RKO (cell line): Measurements from ENCODE around the gene HSD17B11.
"Not testable (repeated sequence)": the region's sequence is repeated elsewhere in the genome, so short reads cannot be mapped to it uniquely, and the experiment has no call there.

ENCODE experiments used
- DNase-seq: peaks from one replicate; pipeline ENCODE4 v3.0.0-alpha.2; 2016; ENCODE audit warnings: low spot score

The HSD17B11 gene

GRCh38 chr4:87305562-87305961 is 85.4 kb downstream of the HSD17B11 start:
- DNase-seq = no peak

- DNase-seq = no peak
Measured at GRCh38 chr4:87304745-87305432, 86.1 kb downstream of the HSD17B11 start.

DNA sequence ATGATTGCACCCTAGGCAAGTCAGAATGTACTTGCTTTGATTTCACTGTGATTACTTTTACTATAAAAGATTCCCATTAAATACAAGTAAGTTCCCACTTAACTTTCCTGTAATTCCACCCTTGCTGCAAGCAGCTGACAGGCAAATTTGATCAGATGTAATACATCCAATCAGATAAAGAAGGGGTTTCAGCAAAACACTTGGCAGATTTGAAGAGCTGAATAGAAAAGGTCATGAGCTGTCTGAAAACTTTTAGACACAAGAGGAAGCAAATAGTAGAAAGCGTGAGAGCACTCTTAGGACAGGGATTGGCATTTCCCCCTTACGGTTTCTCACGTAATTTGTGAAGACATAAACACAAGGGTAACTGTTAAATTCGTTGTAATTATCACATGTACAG is 91.1 kb downstream of the HSD17B11 start:
- DNase-seq = no peak

DNA sequence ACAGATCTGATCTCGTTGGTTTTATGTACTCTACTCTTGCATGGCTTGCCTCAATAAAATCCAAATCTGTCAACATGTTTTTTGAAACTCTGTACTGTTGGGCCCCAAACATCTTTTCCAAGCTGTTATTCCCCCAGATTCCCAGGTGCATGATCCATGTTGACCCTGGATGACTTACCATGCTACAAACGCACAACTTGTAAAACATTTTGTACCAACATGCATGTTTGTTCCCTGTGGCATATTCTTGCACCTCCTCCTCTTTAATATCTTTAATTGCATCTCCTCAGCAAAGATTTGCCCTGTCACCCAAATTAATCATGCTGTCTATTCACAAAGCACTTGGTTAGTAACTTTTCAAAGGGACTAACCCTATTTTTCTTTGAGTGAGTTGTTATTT is 92.6 kb downstream of the HSD17B11 start:
- DNase-seq = no peak

DNA sequence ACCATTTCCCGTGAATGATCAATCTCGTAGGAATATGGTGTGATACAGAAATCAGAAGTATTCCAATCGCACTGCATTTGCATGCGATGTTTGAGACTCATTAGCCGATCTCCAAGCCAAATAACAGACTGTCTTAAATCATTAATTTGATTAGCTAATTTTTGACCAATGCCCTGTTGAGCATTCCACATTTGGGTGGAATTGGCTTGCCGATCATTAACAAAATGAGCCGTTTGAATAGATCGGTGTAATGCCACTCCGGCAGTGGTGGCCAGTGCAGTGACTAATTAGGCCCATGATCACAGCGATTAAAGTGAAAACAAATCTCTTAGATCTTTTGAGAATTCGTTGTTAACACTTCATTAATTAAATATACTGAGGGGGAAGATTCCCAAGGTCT is 96.1 kb downstream of the HSD17B11 start:
- DNase-seq = not testable (repeated sequence)

GRCh38 chr4:87293889-87294288 is 97.1 kb downstream of the HSD17B11 start:
- DNase-seq = not testable (repeated sequence)

DNA sequence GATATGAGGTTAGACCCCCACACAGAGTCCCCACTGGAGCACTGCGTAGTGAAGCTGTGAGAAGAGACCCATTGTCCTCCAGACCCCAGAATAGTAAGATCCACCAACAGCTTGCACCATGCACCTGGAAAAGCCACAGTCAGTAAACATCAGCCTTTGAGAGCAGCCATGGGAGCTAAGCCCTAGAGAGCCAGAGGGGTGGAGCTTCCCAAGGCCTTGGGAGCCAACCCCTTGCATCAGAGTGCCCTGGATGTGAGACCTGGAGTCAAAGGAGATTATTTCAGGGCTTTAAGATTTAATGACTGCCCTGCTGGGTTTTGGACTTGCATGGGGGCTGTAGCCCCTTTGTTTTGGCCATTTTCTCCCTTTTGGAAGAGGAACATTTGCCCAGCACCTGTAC is 104.0 kb downstream of the HSD17B11 start:
- no peak for DNase-seq
